ENCODE data around the gene CD300A. TPM values are rescaled to one million over a fixed set of nuclear protein-coding genes. Genes with fewer than 3 reads are reported as not detected.

CD300A gene
- polyA plus RNA-seq, 2 donors = 1.3 to 1.6 TPM

- Histone ChIP-seq H3K27me3 (ENCODE audit: control insufficient read depth in 1 of 2, insufficient read depth in 2 of 2, low read length in 2 of 2) (no peaks in the 10 kb centered on the region), H3K4me1 (ENCODE audit: control insufficient read depth in 2 of 2, insufficient read depth in 2 of 2, low read length in 1 of 2) (peaks cover 0 to 12% of the 10 kb centered on the region in 2 donors), H3K4me3 (ENCODE audit: low read depth in 1 of 2, low read length in 2 of 2) (no peak overlapping the region), H3K9me3 (ENCODE audit: control insufficient read depth in 2 of 2, insufficient read depth in 1 of 2, low read depth in 1 of 2, low read length in 1 of 2) (no peaks in the 10 kb centered on the region), H3K27ac (ENCODE audit: low read depth in 2 of 2, low read length in 1 of 2) (peak overlapping the region in 1 of 2 donors; percentile 44), H3K36me3 (ENCODE audit: control insufficient read depth in 2 of 2, insufficient read depth in 2 of 2, low read length in 1 of 2) (no peaks in the 10 kb centered on the region)
- WGBS, 2 donors = 46 to 57% methylated on average over 31 of the region's 31 CpGs
Measured at GRCh38 chr17:74446551-74447500, 19.6 kb upstream of the CD300A start.

- 92 to 93% methylated on average over 11 of the region's 11 CpGs for WGBS, 2 donors
- H3K27ac ChIP-seq (ENCODE audit: low read depth in 2 of 2, low read length in 1 of 2) = no peak overlapping the region
- H3K4me3 ChIP-seq (ENCODE audit: low read depth in 1 of 2, low read length in 2 of 2) = no peak overlapping the region
- no peaks in the 10 kb centered on the region for H3K36me3 ChIP-seq (ENCODE audit: control insufficient read depth in 2 of 2, insufficient read depth in 2 of 2, low read length in 1 of 2)
- H3K9me3 ChIP-seq (ENCODE audit: control insufficient read depth in 2 of 2, insufficient read depth in 1 of 2, low read depth in 1 of 2, low read length in 1 of 2) = no peaks in the 10 kb centered on the region
- H3K27me3 ChIP-seq (ENCODE audit: control insufficient read depth in 1 of 2, insufficient read depth in 2 of 2, low read length in 2 of 2) = no peaks in the 10 kb centered on the region
- H3K4me1 ChIP-seq (ENCODE audit: control insufficient read depth in 2 of 2, insufficient read depth in 2 of 2, low read length in 1 of 2) = peaks cover 0 to 7% of the 10 kb centered on the region in 2 donors
Measured at GRCh38 chr17:74447628-74448159, 18.7 kb upstream of the CD300A start.

GRCh38 chr17:74448756-74449155 is 17.7 kb upstream of the CD300A start:
- no peak overlapping the region for H3K27ac ChIP-seq (ENCODE audit: low read depth in 2 of 2, low read length in 1 of 2)
- H3K4me1 ChIP-seq (ENCODE audit: control insufficient read depth in 2 of 2, insufficient read depth in 2 of 2, low read length in 1 of 2) = peaks cover 5 to 12% of the 10 kb centered on the region in 2 donors
- H3K36me3 ChIP-seq (ENCODE audit: control insufficient read depth in 2 of 2, insufficient read depth in 2 of 2, low read length in 1 of 2) = no peaks in the 10 kb centered on the region
- H3K9me3 ChIP-seq (ENCODE audit: control insufficient read depth in 2 of 2, insufficient read depth in 1 of 2, low read depth in 1 of 2, low read length in 1 of 2) = no peaks in the 10 kb centered on the region
- no peak overlapping the region for H3K4me3 ChIP-seq (ENCODE audit: low read depth in 1 of 2, low read length in 2 of 2)
- no peaks in the 10 kb centered on the region for H3K27me3 ChIP-seq (ENCODE audit: control insufficient read depth in 1 of 2, insufficient read depth in 2 of 2, low read length in 2 of 2)
- WGBS, 2 donors = 75 to 76% methylated on average over 8 of the region's 8 CpGs

- Histone ChIP-seq H3K36me3 (ENCODE audit: control insufficient read depth in 2 of 2, insufficient read depth in 2 of 2, low read length in 1 of 2) (no peaks in the 10 kb centered on the region), H3K4me3 (ENCODE audit: low read depth in 1 of 2, low read length in 2 of 2) (no peak overlapping the region), H3K27me3 (ENCODE audit: control insufficient read depth in 1 of 2, insufficient read depth in 2 of 2, low read length in 2 of 2) (no peaks in the 10 kb centered on the region), H3K4me1 (ENCODE audit: control insufficient read depth in 2 of 2, insufficient read depth in 2 of 2, low read length in 1 of 2) (peaks cover 8 to 10% of the 10 kb centered on the region in 2 donors), H3K27ac (ENCODE audit: low read depth in 2 of 2, low read length in 1 of 2) (peak overlapping the region in 1 of 2 donors; percentile 50), H3K9me3 (ENCODE audit: control insufficient read depth in 2 of 2, insufficient read depth in 1 of 2, low read depth in 1 of 2, low read length in 1 of 2) (no peaks in the 10 kb centered on the region)
- WGBS, 2 donors = 79 to 87% methylated on average over 11 of the region's 11 CpGs
Measured at GRCh38 chr17:74449306-74449705, 17.1 kb upstream of the CD300A start.

- Histone ChIP-seq H3K27ac (ENCODE audit: low read depth in 2 of 2, low read length in 1 of 2) (no peak overlapping the region), H3K4me1 (ENCODE audit: control insufficient read depth in 2 of 2, insufficient read depth in 2 of 2, low read length in 1 of 2) (peaks cover 13 to 15% of the 10 kb centered on the region in 2 donors), H3K36me3 (ENCODE audit: control insufficient read depth in 2 of 2, insufficient read depth in 2 of 2, low read length in 1 of 2) (no peaks in the 10 kb centered on the region), H3K4me3 (ENCODE audit: low read depth in 1 of 2, low read length in 2 of 2) (no peak overlapping the region), H3K9me3 (ENCODE audit: control insufficient read depth in 2 of 2, insufficient read depth in 1 of 2, low read depth in 1 of 2, low read length in 1 of 2) (no peaks in the 10 kb centered on the region), H3K27me3 (ENCODE audit: control insufficient read depth in 1 of 2, insufficient read depth in 2 of 2, low read length in 2 of 2) (no peaks in the 10 kb centered on the region)
- 71 to 76% methylated on average over 5 of the region's 5 CpGs for WGBS, 2 donors
Measured at GRCh38 chr17:74449773-74450172, 16.7 kb upstream of the CD300A start.

- Histone ChIP-seq H3K27ac (ENCODE audit: low read depth in 2 of 2, low read length in 1 of 2) (no peak overlapping the region), H3K4me1 (ENCODE audit: control insufficient read depth in 2 of 2, insufficient read depth in 2 of 2, low read length in 1 of 2) (peaks cover 15% of the 10 kb centered on the region in 2 donors), H3K36me3 (ENCODE audit: control insufficient read depth in 2 of 2, insufficient read depth in 2 of 2, low read length in 1 of 2) (no peaks in the 10 kb centered on the region), H3K9me3 (ENCODE audit: control insufficient read depth in 2 of 2, insufficient read depth in 1 of 2, low read depth in 1 of 2, low read length in 1 of 2) (no peaks in the 10 kb centered on the region), H3K27me3 (ENCODE audit: control insufficient read depth in 1 of 2, insufficient read depth in 2 of 2, low read length in 2 of 2) (no peaks in the 10 kb centered on the region), H3K4me3 (ENCODE audit: low read depth in 1 of 2, low read length in 2 of 2) (no peak overlapping the region)
- 90 to 98% methylated on average over 3 of the region's 3 CpGs for WGBS, 2 donors
Measured at GRCh38 chr17:74450231-74450630, 16.2 kb upstream of the CD300A start.

- Histone ChIP-seq H3K36me3 (ENCODE audit: control insufficient read depth in 2 of 2, insufficient read depth in 2 of 2, low read length in 1 of 2) (no peaks in the 10 kb centered on the region), H3K27me3 (ENCODE audit: control insufficient read depth in 1 of 2, insufficient read depth in 2 of 2, low read length in 2 of 2) (no peaks in the 10 kb centered on the region), H3K4me3 (ENCODE audit: low read depth in 1 of 2, low read length in 2 of 2) (no peak overlapping the region), H3K9me3 (ENCODE audit: control insufficient read depth in 2 of 2, insufficient read depth in 1 of 2, low read depth in 1 of 2, low read length in 1 of 2) (no peaks in the 10 kb centered on the region), H3K4me1 (ENCODE audit: control insufficient read depth in 2 of 2, insufficient read depth in 2 of 2, low read length in 1 of 2) (peaks cover 15% of the 10 kb centered on the region in 2 donors), H3K27ac (ENCODE audit: low read depth in 2 of 2, low read length in 1 of 2) (no peak overlapping the region)
- WGBS, 2 donors = 89 to 93% methylated on average over 13 of the region's 13 CpGs
Measured at GRCh38 chr17:74450925-74451403, 15.5 kb upstream of the CD300A start.

GRCh38 chr17:74451557-74451956 is 14.9 kb upstream of the CD300A start:
- H3K27me3 ChIP-seq (ENCODE audit: control insufficient read depth in 1 of 2, insufficient read depth in 2 of 2, low read length in 2 of 2) = no peaks in the 10 kb centered on the region
- H3K36me3 ChIP-seq (ENCODE audit: control insufficient read depth in 2 of 2, insufficient read depth in 2 of 2, low read length in 1 of 2) = no peaks in the 10 kb centered on the region
- H3K27ac ChIP-seq (ENCODE audit: low read depth in 2 of 2, low read length in 1 of 2) = peak overlapping the region in 1 of 2 donors; percentile 18
- no peak overlapping the region for H3K4me3 ChIP-seq (ENCODE audit: low read depth in 1 of 2, low read length in 2 of 2)
- H3K9me3 ChIP-seq (ENCODE audit: control insufficient read depth in 2 of 2, insufficient read depth in 1 of 2, low read depth in 1 of 2, low read length in 1 of 2) = no peaks in the 10 kb centered on the region
- peaks cover 15% of the 10 kb centered on the region in 2 donors for H3K4me1 ChIP-seq (ENCODE audit: control insufficient read depth in 2 of 2, insufficient read depth in 2 of 2, low read length in 1 of 2)
- WGBS, 2 donors = 59 to 71% methylated on average over 6 of the region's 6 CpGs

- Histone ChIP-seq H3K9me3 (ENCODE audit: control insufficient read depth in 2 of 2, insufficient read depth in 1 of 2, low read depth in 1 of 2, low read length in 1 of 2) (no peaks in the 10 kb centered on the region), H3K27ac (ENCODE audit: low read depth in 2 of 2, low read length in 1 of 2) (peak overlapping the region in 1 of 2 donors; percentile 18), H3K36me3 (ENCODE audit: control insufficient read depth in 2 of 2, insufficient read depth in 2 of 2, low read length in 1 of 2) (no peaks in the 10 kb centered on the region), H3K4me1 (ENCODE audit: control insufficient read depth in 2 of 2, insufficient read depth in 2 of 2, low read length in 1 of 2) (peaks cover 15% of the 10 kb centered on the region in 2 donors), H3K27me3 (ENCODE audit: control insufficient read depth in 1 of 2, insufficient read depth in 2 of 2, low read length in 2 of 2) (no peaks in the 10 kb centered on the region), H3K4me3 (ENCODE audit: low read depth in 1 of 2, low read length in 2 of 2) (no peak overlapping the region)
- 50 to 54% methylated on average over 16 of the region's 16 CpGs for WGBS, 2 donors
Measured at GRCh38 chr17:74452033-74452840, 14.2 kb upstream of the CD300A start.

All from esophagus (tissue), 2 donors.